ENCODE results near the gene ZNF384. TPM values are rescaled to one million over a fixed set of nuclear protein-coding genes. Genes with fewer than 3 reads are reported as not detected.

The ZNF384 gene
- polyA plus RNA-seq, 1 donor, result 86.3 TPM

DNA sequence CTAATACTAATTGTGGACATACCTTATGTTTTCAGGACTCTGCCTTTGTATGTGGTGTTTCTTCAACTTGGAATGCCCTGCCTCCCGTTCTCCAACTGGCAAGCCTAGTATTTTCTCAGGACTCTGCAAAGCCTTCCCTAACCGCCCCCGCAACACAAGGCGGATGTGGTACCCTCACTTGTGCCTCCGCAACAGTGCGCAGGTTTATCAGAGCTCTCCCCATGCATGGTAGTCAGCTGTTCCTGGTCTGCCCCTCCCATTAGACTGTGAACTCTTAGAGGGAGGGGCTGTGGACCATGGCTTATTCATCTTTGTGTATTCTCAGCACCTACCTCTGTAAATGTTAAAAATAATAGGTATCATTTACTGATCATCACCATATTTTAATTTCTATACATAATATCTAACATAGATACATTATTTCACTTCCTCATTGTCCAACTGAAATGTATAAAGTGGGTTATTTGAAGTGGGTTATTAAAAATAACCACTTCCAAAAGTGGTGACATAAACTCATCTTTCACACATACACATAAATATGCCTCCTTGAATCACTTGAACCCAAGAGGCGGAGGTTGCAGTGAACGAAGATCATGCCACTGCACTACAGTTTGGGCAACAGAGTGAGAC is 62.4 kb downstream of the ZNF384 start:
- peak; percentile 61 to 79 for DNase-seq
- Histone ChIP-seq H3K27me3 (ENCODE audit: control insufficient read depth, insufficient read depth, low read length) (no peaks in the 10 kb centered on the region), H3K36me3 (ENCODE audit: control insufficient read depth, insufficient read depth, low read length) (peaks cover 2% of the 10 kb centered on the region), H3K9me3 (ENCODE audit: control insufficient read depth, low read depth, low read length) (no peaks in the 10 kb centered on the region), H3K27ac (ENCODE audit: low read length) (peak overlapping the region; percentile 37), H3K4me3 (ENCODE audit: low read length) (no peak overlapping the region), H3K4me1 (ENCODE audit: control insufficient read depth, insufficient read depth, low read length) (peaks cover 19% of the 10 kb centered on the region)
- no CpG with 5 or more reads among the region's 8 CpGs for WGBS (ENCODE audit: insufficient coverage, low lambda C conversion rate)

GRCh38 chr12:6620885-6621274 is 68.3 kb downstream of the ZNF384 start:
- H3K27me3 ChIP-seq (ENCODE audit: control insufficient read depth, insufficient read depth, low read length), result peaks cover 3% of the 10 kb centered on the region

GRCh38 chr12:6620137-6620884 is 68.9 kb downstream of the ZNF384 start:
- H3K36me3 ChIP-seq (ENCODE audit: control insufficient read depth, insufficient read depth, low read length), result peaks cover 5% of the 10 kb centered on the region
- H3K4me1 ChIP-seq (ENCODE audit: control insufficient read depth, insufficient read depth, low read length), result no peaks in the 10 kb centered on the region
- no peaks in the 10 kb centered on the region for H3K9me3 ChIP-seq (ENCODE audit: control insufficient read depth, low read depth, low read length)
- peaks cover 3% of the 10 kb centered on the region for H3K27me3 ChIP-seq (ENCODE audit: control insufficient read depth, insufficient read depth, low read length)
- peak; percentile 67 to 70 for DNase-seq
- WGBS (ENCODE audit: insufficient coverage, low lambda C conversion rate), result no CpG with 5 or more reads among the region's 88 CpGs
- peak overlapping the region; percentile 19 for H3K4me3 ChIP-seq (ENCODE audit: low read length)
- H3K27ac ChIP-seq (ENCODE audit: low read length), result no peak overlapping the region

More at GRCh38 chr12:6620885-6621274, 68.3 kb downstream of the ZNF384 start:
- Histone ChIP-seq H3K36me3 (ENCODE audit: control insufficient read depth, insufficient read depth, low read length) (peaks cover 5% of the 10 kb centered on the region), H3K27ac (ENCODE audit: low read length) (no peak overlapping the region), H3K4me1 (ENCODE audit: control insufficient read depth, insufficient read depth, low read length) (no peaks in the 10 kb centered on the region), H3K9me3 (ENCODE audit: control insufficient read depth, low read depth, low read length) (no peaks in the 10 kb centered on the region), H3K4me3 (ENCODE audit: low read length) (no peak overlapping the region)
- no CpG with 5 or more reads among the region's 29 CpGs for WGBS (ENCODE audit: insufficient coverage, low lambda C conversion rate)
- DNase-seq, result no peak

GRCh38 chr12:6618483-6619225 is 70.5 kb downstream of the ZNF384 start:
- no peak overlapping the region for H3K27ac ChIP-seq (ENCODE audit: low read length)
- no peak overlapping the region for H3K4me3 ChIP-seq (ENCODE audit: low read length)
- H3K27me3 ChIP-seq (ENCODE audit: control insufficient read depth, insufficient read depth, low read length), result peaks cover 3% of the 10 kb centered on the region
- H3K36me3 ChIP-seq (ENCODE audit: control insufficient read depth, insufficient read depth, low read length), result peaks cover 4% of the 10 kb centered on the region
- peaks cover 9% of the 10 kb centered on the region for H3K4me1 ChIP-seq (ENCODE audit: control insufficient read depth, insufficient read depth, low read length)
- no CpG with 5 or more reads among the region's 5 CpGs for WGBS (ENCODE audit: insufficient coverage, low lambda C conversion rate)
- no peak for DNase-seq
- H3K9me3 ChIP-seq (ENCODE audit: control insufficient read depth, low read depth, low read length), result no peaks in the 10 kb centered on the region

Other genes with a start within 250 kb of the ZNF384 start
- gene CD27, start 244.4 kb downstream of the ZNF384 start, polyA plus RNA-seq, result 1.6 TPM
- gene TAPBPL, start 237.3 kb downstream of the ZNF384 start, polyA plus RNA-seq, result 38.5 TPM
- gene VAMP1, start 218.7 kb downstream of the ZNF384 start, polyA plus RNA-seq, result 9.6 TPM
- 103 TPM for gene MRPL51, start 196.1 kb downstream of the ZNF384 start, polyA plus RNA-seq
- 38.6 TPM for gene NCAPD2, start 195.3 kb downstream of the ZNF384 start, polyA plus RNA-seq
- 2,065 TPM for gene GAPDH, start 154.9 kb downstream of the ZNF384 start, polyA plus RNA-seq
- 10.5 TPM for gene IFFO1, start 133.3 kb downstream of the ZNF384 start, polyA plus RNA-seq
- 49.3 TPM for gene NOP2, start 121.1 kb downstream of the ZNF384 start, polyA plus RNA-seq
- gene CHD4, start 82.0 kb downstream of the ZNF384 start, polyA plus RNA-seq, result 132 TPM
- gene LPAR5, start 53.4 kb downstream of the ZNF384 start, polyA plus RNA-seq, result 21.4 TPM
- gene ACRBP, start 41.9 kb downstream of the ZNF384 start, polyA plus RNA-seq, result 4.0 TPM
- 61.1 TPM for gene ING4, start 26.3 kb downstream of the ZNF384 start, polyA plus RNA-seq
- 5.4 TPM for gene PIANP, start 11.4 kb upstream of the ZNF384 start, polyA plus RNA-seq
- 42.2 TPM for gene COPS7A, start 34.7 kb upstream of the ZNF384 start, polyA plus RNA-seq
- gene MLF2, start 63.8 kb upstream of the ZNF384 start, polyA plus RNA-seq, result 174 TPM
- gene PTMS, start 77.0 kb upstream of the ZNF384 start, polyA plus RNA-seq, result 242 TPM
- 2.1 TPM for gene LAG3, start 83.1 kb upstream of the ZNF384 start, polyA plus RNA-seq
- 17.4 TPM for gene CD4, start 100.2 kb upstream of the ZNF384 start, polyA plus RNA-seq
- 7.9 TPM for gene GPR162, start 132.4 kb upstream of the ZNF384 start, polyA plus RNA-seq
- gene P3H3, start 139.0 kb upstream of the ZNF384 start, polyA plus RNA-seq, result 15.6 TPM
- gene GNB3, start 151.6 kb upstream of the ZNF384 start, polyA plus RNA-seq, result 5.9 TPM
- gene CDCA3, start 161.9 kb upstream of the ZNF384 start, polyA plus RNA-seq, result 29.1 TPM
- 49.7 TPM for gene USP5, start 162.8 kb upstream of the ZNF384 start, polyA plus RNA-seq
- gene TPI1, start 178.2 kb upstream of the ZNF384 start, polyA plus RNA-seq, result 564 TPM
- gene SPSB2, start 183.9 kb upstream of the ZNF384 start, polyA plus RNA-seq, result 15.3 TPM
- 8.2 TPM for gene LRRC23, start 215.4 kb upstream of the ZNF384 start, polyA plus RNA-seq
- gene ENO2, start 225.2 kb upstream of the ZNF384 start, polyA plus RNA-seq, result 18.6 TPM
- gene ATN1, start 238.6 kb upstream of the ZNF384 start, polyA plus RNA-seq, result 66.6 TPM

Measured in large intestine (tissue), 3 donors.